HG03139 (cell line): ENCODE results near the gene JAZF1.
"Not testable (repeated sequence)": the region's sequence is repeated elsewhere in the genome, so short reads cannot be mapped to it uniquely, and the experiment has no call there.

Experiments used
- ATAC-seq: cut with Tn5 transposase; IDR thresholded peaks from one replicate; pipeline ENCODE4 v1.9.1; 2021; ENCODE audit not compliant: unreplicated experiment

Gene JAZF1

DNA sequence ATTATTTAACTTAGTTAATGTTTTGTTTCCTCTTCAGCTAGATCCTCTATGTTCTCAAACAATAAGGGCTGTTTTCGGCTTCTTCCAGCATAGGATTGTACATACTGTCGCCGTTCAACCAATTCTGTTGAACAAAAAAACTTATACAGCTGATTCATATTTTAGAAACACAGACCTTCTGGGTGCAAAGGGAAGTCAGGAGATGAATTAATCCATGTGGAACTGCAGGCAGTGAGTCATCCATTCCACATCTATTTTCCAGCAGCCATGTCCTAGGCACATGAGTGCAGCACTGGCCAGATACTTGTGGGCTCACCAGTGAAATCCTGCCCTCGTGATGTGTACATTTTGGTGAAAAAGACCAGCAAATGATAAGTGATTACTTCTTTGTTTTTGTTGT lies 163.2 kb downstream of the JAZF1 start:
- ATAC-seq: no peak

DNA sequence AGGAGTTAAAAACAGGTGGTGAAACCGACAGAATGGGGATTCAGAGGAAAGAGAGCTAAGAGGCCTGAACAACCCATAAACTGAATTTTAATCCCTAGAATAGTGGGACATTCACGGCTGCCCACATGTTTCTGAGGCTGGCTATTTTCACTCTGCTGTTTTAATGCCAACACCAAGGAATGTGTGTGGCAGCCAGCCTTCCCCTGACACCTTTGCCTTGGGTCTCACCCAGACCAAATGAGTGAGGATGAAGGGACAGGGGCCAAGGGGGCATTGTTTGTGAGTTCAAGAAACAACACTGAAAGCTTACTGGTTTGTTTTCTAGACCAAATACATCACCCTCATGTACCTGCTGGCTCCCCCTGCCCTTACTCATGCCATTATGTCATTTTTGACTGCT lies 164.3 kb downstream of the JAZF1 start:
- ATAC-seq: no peak

DNA sequence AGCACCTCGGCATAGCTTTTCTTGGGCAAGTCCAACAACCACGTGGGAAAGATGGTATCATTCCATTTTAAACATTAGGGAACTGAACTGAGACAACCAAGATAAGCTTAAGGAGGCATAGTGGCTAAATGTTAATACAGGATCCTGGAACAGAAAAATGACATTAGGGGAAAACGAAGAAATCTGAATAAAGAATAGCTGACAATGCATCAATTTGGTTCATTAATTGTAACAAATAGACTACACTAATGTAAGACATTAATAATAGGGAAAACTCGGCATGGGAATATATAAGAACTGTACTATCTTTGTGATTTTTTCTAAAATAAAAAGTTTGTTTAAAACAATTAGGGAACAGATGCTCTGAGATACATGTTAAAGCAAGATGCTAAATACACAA lies 165.4 kb downstream of the JAZF1 start:
- ATAC-seq: no peak

DNA sequence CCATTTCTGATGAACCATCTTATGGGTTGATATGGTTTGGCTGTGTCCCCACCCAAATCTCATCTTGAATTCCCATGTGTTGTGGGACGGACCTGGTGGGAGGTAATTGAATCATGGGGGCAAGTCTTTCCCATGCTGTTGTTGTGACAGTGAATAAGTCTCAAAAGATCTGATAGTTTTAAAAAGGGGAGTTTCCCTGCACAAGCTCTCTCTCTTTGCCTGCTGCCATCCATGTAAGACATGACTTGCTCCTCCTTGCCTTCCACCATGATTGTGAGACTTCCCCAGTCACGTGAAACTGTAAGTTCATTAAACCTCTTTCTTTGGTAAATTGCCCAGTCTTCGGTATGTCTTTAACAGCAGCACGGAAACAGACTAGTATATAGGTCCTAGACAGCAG lies 166.3 kb downstream of the JAZF1 start:
- ATAC-seq: not testable (repeated sequence)

DNA sequence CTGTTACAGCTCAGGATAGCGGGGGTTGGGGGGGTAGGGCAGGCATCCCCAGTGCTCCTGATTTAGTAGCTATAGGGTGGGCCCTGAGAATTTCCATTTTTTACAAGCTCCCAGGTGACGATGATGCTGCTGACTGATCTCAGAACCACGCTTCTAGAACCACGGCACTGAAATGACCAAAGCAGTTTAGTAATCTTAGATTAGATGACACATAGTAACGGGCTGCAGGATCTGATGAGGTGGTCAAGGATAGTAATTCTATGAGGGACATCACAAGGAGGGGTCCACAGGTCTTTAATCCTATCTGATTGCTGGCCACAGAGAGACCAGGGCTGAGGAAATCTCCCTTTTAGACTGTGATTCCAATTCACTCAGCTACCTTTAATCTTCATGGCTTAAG lies 167.2 kb downstream of the JAZF1 start:
- no peak for ATAC-seq

DNA sequence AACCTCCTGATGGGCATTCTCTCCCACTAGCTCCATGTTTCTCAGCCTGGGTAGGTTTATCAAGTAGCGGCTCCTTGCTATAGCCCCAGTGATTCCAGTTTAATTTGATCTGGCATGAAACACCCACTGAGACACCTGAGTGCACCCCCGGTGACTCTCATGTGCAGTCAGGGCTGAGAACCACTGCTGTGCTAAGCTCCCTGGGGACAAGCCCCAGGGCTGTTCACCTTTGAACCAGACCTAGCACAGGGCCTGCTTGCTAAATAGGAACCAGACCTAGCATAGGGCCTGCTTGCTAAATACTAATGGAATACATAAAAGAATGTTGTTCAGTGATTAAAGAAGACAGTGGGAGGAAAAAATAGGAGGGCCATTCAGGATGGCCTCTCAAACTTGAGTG lies 167.6 kb downstream of the JAZF1 start:
- ATAC-seq: no peak

DNA sequence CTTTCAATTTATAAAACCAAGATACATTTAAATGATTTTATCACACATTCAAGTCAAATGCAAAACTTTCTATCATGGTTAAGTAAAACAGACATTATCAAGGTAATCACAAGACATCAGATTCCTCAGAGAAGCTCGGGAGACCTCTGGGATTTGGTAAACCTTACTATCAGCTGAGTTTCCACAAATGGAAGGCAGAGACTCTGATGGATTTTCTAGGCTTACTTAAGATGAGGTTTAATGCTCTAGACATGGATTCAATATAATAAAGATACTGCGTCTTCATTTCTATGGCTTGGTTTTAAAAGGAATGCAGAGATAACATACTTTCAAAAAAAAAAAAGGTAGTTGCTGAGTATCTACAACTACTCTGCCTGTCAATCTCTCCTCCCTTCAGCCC lies 171.7 kb downstream of the JAZF1 start:
- ATAC-seq: no peak

DNA sequence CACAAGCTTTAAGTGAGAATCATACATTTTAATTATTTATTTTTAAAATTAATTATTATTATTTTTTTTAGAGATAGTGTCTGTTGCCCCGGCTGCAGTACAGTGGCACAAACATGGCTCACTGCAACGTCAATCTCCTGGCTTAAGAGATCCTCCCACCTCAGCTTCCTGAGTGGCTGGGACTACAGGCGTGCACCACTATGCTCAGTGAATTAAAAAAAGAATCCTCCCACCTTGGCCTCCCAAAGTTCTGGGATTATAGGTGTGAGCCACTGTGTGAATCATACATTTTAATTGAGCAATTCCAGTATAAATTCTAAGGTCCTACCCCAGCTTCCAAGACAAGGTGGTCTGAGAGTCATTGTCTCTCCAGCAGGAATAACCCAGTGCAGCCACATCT lies 172.4 kb downstream of the JAZF1 start:
- no peak for ATAC-seq

DNA sequence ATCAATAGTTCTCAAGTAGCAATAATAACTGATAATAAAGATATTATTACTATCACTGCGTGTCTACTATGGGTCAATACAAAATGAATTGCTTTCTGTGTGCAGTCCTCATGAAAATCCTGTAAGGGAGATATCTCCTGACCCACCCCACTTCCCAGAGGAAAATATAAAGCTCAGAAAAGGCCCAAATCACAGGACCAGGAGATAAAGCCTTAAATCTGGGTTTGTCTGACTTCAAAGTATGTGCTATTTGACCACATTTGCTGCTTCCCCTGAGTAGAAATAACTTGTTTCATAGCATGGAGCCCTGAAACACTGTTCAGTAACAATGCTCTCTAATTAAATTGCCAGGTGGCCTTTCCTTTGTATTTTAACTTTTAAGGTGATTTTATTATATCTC lies 174.1 kb downstream of the JAZF1 start:
- no peak for ATAC-seq

DNA sequence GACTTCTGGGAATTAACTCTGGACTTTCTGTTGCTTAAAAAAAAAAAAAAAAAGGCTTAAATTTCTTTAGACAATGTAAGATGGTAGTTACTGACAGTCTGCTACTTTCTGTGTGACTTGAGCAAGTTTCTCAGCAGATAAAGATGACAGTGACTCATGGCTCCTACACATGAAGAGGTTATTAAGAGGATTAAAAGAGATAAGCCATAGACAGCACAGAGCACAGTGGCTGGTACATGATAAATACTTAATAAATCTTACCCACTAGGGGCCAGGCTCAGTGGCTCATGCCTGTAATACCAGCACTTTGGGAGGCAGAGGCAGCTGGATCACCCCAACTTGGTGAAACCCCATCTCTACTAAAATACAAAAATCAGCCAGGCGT lies 174.8 kb downstream of the JAZF1 start:
- no peak for ATAC-seq

DNA sequence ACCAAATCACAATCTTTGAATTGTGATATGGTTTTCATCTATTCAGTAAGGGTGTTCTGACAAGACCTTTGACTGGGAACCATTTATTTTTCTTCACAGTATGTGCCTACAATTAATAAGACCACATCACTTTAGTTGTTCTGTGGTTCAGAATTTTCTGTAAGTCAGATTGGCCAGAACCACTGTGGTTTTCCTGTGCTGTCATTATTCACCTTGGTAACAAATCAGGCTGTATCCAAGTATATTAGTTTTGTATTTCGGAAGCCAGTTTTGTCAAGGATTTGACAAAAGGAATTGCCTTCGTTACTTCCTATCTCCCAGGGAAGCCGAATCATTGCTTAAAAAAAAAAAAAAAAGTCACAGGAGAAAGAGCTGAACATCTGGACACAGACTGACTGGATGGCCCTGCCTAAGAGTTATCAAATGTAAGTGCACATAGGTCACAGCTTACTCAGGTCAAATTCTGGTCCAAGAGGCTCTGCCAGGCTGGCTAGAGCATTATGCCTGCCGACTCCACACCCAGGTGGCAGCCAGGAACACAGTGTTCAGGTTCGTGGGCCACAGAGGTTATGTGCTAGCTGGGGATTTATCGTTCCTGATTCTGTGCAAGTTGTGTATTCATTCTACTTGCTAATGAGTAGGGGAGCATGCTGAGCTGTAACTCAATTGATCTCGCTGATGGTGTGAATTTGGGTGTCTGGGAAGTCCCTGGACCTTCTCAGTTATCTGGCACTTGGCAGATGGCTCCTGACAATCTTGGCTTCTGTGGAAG lies 175.3 kb downstream of the JAZF1 start:
- ATAC-seq: no peak

DNA sequence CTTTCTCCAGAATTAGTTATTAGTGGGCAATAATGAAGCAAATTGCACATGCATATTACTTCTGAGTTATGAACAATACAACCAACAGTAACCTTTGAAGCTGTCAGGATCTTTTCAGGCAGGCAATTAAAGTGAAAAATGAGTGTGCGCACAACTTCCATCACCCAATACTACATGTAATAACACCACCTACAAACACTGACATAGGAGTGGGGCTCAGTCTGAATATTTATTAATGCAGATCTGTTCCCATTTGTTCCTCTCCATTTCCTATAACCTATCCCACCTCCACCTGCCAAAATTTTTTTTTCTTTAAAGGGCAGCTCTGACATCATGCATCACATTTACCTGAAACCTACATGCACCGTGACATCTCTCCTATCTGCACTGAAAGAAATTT lies 177.2 kb downstream of the JAZF1 start:
- no peak for ATAC-seq

DNA sequence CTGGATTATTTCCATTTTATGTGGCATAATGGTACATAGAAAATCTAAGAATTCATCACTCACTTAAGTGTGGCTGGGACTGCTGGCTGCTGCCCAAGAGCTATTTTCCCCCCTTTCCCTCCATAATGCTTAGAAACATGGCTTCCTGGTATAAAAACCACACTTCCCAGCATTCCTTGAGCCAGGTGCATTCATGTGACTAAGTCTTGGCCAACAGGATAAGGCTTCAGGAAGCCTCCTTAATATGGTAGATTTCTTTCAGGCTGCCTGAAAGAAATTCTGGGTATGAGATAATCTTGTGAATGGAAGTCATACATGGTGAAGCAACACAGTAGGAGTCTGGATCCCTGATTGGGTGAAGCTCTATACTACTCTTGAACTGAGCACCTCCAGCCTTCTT lies 178.0 kb downstream of the JAZF1 start:
- ATAC-seq: no peak

DNA sequence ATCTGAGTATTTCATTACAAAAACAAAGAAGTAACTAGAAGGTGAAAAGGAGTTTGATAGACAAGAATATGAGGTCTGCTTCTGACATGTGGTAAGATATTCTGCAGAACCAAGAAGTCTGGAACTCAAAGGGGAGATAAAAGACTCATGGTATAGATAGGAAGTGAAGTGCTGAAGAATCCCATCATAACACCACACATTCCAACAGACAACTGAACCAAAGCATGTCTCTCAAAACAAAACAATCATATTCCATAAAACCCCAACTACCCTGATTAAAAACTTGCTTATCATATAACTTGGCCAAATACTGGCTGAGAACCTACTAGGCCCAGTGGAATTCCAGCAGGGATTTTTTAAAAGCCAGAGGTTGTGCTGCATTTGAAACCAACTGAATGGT lies 178.7 kb downstream of the JAZF1 start:
- ATAC-seq: no peak

DNA sequence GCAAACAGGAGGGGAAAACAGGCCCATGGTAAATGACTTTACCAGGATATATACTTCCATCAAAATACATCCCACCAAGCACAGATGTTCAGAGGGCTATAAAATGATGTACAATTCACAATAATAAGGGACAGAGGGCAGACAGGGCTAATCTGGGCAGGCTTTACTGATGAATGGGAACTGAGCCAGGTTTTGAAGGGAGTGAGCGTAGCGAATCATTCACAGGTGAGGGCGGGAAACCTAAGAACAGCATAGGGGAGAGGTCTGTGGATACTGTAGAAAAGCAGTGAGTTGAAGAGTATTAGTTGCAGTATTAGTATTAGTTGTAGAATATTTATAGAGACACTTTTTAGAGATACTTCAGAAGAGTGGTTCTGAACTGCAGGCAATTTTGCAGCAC lies 180.8 kb downstream of the JAZF1 start:
- ATAC-seq: no peak

DNA sequence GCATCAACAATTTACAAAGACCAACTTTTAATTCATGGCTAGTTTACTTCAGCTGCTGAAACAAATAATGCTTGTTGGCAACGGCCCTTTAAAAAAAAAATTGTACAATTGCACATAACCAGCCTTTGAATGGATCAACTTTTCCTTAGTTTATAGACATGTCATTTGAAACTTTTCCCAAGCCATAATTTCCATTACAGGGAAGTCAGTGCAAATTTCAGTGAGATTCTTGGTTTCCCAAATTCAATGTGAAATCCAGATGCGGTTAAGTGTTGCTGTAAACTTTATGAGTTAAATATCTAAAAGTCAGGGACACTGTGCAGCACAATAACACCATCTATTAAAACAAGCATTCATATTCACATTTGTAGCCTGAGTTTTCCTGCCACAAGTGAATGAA lies 182.2 kb downstream of the JAZF1 start:
- no peak for ATAC-seq

DNA sequence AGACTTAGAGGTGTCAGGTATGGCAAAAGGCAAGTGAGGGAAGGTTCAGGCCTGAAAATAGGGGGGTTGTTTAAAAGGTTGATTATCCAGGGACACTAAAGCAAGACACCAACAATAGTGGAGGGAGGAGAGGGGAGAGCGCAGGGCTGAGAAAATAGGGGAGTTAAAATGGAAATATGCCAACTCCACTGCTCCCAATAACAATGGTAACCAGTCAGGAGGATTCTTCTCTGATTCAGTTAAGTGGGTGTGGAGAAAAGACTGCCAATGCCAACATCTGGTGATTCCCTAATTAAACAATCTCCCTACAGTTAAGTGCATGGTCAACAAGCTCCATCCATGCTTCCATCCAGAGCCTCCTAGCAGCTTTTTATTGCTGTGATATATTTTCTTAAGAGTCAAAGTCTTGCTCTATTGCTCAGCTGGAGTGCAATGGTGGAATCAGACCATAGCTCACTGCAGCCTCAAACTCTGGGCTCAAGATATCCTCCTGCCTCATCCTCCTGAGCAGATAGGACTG lies 183.3 kb downstream of the JAZF1 start:
- ATAC-seq: no peak

DNA sequence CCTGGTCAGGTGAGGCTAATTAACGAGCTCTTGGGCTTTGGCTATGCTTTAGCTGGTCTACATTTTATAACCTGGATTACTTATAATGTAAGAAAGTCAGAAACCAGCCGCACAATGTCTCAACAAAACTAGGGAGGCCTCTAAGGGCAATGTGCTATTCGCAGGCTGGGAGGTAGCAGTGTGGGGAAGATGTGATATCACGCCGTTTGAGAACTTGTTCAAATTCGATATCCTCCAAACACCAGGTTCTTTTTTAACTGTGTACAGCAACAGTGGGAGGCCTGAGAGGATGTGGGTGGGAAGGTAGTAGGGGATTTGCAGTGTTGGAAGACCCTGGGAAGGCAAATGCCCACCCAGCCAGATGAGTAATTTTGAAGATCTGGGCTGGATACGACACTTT lies 184.5 kb downstream of the JAZF1 start:
- ATAC-seq: no peak

DNA sequence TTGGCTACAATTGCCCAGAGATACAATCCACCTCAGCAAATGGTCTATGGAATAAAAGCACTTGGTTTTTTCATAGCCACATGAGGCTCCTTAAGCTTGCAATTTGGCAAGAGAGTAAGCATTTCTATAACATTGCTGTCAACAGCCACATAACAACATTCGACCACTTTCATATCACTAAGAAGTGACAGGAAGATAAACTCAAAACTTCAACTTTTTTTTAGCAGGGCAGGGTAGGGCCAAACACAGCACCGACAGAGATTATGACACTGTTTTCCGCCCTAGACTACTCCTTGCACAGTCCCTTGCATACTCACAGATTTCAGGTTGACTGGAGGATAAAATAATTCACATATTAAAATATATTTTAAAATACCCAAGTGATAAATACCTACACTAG lies 185.4 kb downstream of the JAZF1 start:
- ATAC-seq: no peak

DNA sequence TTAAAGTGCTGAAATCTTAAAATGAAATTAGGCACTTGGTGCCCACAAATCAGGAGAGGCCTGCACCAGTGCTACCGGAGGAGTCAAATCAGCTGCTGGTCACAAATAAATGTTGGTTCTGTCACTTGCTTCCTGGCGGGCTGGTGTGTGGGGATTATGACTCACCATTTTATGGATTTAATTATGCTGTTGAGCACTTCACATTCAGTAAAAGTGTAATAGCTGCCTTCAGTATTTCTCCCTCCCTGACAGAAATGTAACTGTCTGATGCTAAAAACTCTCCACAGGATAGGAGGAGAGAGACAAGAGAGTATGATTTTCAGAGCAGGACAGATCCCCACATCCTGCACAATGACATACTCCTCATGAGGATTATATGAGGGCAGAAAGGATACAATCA lies 186.0 kb downstream of the JAZF1 start:
- ATAC-seq: no peak

DNA sequence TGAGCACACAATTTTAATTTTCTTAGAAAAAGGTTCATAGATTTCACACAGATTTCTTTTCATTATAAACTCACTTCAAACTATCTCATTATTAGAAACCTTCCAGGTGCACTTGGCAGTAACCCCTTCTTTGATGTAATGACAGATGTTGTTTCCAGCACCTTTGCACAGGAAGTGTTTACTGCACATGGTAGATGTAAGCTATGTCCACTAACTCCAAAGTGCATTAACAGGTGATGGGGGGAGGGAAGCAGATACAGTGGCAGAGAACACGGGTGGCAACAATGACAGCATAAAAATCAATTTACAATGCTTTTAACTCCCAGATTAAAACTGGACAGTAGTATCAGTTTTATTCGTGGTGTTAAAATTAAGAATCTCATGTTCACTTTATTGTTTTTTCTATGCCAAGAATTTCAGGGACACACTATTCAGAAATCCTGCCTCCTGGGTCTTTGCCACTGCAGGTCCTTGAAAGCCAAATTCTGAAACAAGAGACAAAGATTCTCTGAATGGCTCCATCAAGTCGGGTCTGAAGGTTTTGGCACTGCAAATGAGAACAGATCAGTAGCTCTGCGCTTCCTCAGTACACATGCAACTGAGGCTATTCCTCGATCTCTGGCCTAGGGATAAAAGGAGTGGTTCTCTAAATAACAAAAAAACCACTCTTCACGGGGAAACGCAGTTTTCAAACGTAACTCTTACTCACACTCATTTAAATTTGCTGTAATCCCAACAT lies 187.7 kb downstream of the JAZF1 start:
- ATAC-seq: no peak

DNA sequence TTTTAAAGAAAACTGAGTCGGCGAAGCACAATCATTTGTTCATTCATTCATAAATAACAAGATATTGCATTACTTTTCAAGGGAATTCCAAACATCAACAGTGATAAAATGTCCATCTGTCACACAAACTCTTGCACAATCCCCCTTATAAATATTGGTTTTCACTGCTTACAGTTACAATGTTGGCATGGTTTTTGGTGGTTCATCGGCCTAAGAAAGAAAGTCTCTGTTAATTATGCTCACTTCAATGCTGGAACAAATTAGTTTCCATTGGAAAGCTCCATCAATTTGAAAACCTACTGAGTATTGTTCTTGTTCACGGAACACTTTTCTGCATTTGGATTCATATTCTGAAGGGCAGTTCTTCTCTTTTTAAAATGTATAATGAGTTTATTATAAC lies 188.5 kb downstream of the JAZF1 start:
- ATAC-seq: no peak
